ENCODE measurements around the gene TNFSF13.

Gene TNFSF13

DNA sequence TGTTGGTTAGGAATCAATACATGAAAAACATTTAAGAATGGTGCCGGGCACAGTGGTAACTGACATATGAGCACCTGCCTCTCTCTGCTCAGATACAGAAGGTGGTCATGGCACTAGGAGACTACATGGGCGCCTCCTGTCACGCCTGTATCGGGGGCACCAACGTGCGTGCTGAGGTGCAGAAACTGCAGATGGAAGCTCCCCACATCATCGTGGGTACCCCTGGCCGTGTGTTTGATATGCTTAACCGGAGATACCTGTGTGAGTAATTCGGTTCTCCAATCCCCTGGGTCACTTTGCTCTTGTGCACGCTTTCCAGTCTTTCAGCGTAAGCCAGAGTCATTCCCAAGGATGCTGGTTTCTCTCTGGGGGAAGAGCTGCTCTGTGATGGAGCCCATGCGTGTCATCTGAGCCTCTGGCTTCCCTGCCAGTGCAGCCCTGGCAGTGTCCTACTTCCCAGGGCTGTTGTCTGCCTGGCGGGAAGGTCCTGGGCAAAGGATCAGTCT, 17.9 kb downstream of the TNFSF13 start:
- Mint-ChIP-seq H3K36me3 (ENCODE audit: low read depth) (peaks cover 73% of the 10 kb centered on the region), H3K27ac (peak overlapping the region; percentile 57), H3K9me3 (no peaks in the 10 kb centered on the region), H3K27me3 (ENCODE audit: low read depth) (no peaks in the 10 kb centered on the region), H3K4me1 (ENCODE audit: low read depth) (peaks cover 59% of the 10 kb centered on the region), H3K4me3 (peak overlapping the region; percentile 28)

DNA sequence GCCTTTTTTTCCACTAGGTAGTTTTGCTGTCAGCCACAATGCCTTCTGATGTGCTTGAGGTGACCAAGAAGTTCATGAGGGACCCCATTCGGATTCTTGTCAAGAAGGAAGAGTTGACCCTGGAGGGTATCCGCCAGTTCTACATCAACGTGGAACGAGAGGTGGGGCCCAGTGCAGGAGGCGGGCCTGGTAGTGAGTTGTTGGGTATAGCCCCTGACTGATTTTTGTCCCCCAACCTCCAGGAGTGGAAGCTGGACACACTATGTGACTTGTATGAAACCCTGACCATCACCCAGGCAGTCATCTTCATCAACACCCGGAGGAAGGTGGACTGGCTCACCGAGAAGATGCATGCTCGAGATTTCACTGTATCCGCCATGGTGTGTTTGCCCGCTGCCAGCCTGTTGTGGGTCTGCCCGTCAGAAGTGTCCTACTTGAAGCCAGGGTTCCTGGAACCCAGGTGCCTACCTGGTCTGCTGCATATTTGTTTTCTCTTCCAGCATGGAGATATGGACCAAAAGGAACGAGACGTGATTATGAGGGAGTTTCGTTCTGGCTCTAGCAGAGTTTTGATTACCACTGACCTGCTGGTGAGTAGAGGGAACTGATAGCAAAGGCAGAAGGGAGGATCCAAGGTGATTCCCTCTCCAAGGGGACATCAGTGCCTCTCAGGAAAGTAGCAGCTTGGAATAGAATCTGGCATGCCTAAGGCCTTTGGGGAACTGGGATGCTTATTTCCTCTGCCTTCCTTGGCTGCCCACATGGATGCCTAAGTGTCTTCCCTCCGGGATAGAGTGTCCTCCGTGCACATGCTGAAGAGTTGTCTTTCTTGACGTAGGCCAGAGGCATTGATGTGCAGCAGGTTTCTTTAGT, 19.0 kb downstream of the TNFSF13 start:
- peaks cover 70% of the 10 kb centered on the region for H3K36me3 Mint-ChIP-seq (ENCODE audit: low read depth)
- peaks cover 58% of the 10 kb centered on the region for H3K4me1 Mint-ChIP-seq (ENCODE audit: low read depth)
- peak overlapping the region; percentile 12 for H3K4me3 Mint-ChIP-seq
- H3K27ac Mint-ChIP-seq: peak overlapping the region; percentile 38
- no peaks in the 10 kb centered on the region for H3K9me3 Mint-ChIP-seq
- H3K27me3 Mint-ChIP-seq (ENCODE audit: low read depth): no peaks in the 10 kb centered on the region

DNA sequence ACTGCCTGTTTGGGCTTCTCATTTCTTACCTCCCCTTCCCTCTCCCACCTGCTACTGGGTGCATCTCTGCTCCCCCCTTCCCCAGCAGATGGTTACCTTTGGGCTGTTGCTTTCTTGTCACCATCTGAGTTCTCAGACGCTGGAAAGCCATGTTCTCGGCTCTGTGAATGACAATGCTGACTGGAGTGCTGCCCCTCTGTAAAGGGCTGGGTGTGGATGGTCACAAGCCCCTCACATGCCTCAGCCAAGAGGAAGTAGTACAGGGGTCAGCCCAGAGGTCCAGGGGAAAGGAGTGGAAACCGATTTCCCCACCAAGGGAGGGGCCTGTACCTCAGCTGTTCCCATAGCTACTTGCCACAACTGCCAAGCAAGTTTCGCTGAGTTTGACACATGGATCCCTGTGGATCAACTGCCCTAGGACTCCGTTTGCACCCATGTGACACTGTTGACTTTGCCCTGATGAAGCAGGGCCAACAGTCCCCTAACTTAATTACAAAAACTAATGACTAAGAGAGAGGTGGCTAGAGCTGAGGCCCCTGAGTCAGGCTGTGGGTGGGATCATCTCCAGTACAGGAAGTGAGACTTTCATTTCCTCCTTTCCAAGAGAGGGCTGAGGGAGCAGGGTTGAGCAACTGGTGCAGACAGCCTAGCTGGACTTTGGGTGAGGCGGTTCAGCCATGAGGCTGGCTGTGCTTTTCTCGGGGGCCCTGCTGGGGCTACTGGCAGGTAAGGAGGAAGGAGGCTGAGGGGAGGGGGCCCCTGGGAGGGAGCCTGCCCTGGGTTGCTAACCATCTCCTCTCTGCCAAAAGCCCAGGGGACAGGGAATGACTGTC, 20.7 kb downstream of the TNFSF13 start, which contains the start of gene CD68:
Gene CD68 (plus strand): TSS at position 638 of the 833 bp plus-strand sequence. CDS start 40 bp downstream, at position 678.
- Mint-ChIP-seq H3K36me3 (ENCODE audit: low read depth) (peaks cover 61% of the 10 kb centered on the region), H3K4me3 (peak within 1 kb of the TSS; percentile 64), H3K27ac (peak within 1 kb of the TSS; percentile 87), H3K4me1 (ENCODE audit: low read depth) (peaks cover 60% of the 10 kb centered on the region), H3K9me3 (no peaks in the 10 kb centered on the region), H3K27me3 (ENCODE audit: low read depth) (no peaks in the 10 kb centered on the region)

DNA sequence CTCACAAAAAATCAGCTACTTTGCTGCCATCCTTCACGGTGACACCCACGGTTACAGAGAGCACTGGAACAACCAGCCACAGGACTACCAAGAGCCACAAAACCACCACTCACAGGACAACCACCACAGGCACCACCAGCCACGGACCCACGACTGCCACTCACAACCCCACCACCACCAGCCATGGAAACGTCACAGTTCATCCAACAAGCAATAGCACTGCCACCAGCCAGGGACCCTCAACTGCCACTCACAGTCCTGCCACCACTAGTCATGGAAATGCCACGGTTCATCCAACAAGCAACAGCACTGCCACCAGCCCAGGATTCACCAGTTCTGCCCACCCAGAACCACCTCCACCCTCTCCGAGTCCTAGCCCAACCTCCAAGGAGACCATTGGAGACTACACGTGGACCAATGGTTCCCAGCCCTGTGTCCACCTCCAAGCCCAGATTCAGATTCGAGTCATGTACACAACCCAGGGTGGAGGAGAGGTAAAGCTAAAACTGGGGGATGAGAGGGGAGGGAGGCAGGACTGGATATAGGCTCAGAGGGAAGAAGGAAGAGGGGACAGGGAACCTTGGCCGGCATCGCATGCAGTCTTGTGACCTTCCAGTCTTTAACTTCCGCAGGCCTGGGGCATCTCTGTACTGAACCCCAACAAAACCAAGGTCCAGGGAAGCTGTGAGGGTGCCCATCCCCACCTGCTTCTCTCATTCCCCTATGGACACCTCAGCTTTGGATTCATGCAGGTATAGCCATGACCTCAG, 21.5 kb downstream of the TNFSF13 start:
- H3K4me1 Mint-ChIP-seq (ENCODE audit: low read depth): peaks cover 56% of the 10 kb centered on the region
- H3K27ac Mint-ChIP-seq: peak overlapping the region; percentile 87
- peak overlapping the region; percentile 14 for H3K4me3 Mint-ChIP-seq
- H3K27me3 Mint-ChIP-seq (ENCODE audit: low read depth): no peaks in the 10 kb centered on the region
- H3K9me3 Mint-ChIP-seq: no peaks in the 10 kb centered on the region
- peaks cover 55% of the 10 kb centered on the region for H3K36me3 Mint-ChIP-seq (ENCODE audit: low read depth)

DNA sequence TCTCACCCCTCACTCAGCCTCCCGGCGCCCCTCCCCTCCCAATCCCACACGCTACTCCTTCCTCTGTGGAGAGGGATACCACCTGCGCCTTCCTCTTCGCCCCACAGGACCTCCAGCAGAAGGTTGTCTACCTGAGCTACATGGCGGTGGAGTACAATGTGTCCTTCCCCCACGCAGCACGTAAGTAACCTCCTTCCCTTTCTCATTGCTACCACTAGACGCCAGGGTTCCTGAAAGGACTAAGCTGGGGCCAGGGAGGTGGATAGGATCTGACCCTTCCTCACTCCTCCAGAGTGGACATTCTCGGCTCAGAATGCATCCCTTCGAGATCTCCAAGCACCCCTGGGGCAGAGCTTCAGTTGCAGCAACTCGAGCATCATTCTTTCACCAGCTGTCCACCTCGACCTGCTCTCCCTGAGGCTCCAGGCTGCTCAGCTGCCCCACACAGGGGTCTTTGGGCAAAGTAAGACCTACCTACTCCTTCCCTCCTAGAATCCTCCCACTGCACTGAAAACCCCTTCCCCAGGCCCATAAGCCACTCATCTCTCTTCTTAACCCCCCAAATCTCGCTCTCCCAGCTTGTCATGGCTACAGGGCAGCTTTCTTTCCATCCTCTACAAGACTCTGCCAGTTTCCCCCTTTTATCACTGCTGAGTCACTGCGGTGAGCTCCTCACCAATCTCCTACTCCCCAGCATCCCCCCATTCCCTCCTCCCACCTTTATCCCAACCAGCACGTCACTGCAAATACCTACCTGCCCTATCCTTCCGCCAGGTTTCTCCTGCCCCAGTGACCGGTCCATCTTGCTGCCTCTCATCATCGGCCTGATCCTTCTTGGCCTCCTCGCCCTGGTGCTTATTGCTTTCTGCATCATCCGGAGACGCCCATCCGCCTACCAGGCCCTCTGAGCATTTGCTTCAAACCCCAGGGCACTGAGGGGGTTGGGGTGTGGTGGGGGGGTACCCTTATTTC, 22.3 kb downstream of the TNFSF13 start:
- no peaks in the 10 kb centered on the region for H3K27me3 Mint-ChIP-seq (ENCODE audit: low read depth)
- peaks cover 48% of the 10 kb centered on the region for H3K36me3 Mint-ChIP-seq (ENCODE audit: low read depth)
- H3K4me3 Mint-ChIP-seq: peak overlapping the region; percentile 56
- no peaks in the 10 kb centered on the region for H3K9me3 Mint-ChIP-seq
- peaks cover 56% of the 10 kb centered on the region for H3K4me1 Mint-ChIP-seq (ENCODE audit: low read depth)
- H3K27ac Mint-ChIP-seq: peak overlapping the region; percentile 87

DNA sequence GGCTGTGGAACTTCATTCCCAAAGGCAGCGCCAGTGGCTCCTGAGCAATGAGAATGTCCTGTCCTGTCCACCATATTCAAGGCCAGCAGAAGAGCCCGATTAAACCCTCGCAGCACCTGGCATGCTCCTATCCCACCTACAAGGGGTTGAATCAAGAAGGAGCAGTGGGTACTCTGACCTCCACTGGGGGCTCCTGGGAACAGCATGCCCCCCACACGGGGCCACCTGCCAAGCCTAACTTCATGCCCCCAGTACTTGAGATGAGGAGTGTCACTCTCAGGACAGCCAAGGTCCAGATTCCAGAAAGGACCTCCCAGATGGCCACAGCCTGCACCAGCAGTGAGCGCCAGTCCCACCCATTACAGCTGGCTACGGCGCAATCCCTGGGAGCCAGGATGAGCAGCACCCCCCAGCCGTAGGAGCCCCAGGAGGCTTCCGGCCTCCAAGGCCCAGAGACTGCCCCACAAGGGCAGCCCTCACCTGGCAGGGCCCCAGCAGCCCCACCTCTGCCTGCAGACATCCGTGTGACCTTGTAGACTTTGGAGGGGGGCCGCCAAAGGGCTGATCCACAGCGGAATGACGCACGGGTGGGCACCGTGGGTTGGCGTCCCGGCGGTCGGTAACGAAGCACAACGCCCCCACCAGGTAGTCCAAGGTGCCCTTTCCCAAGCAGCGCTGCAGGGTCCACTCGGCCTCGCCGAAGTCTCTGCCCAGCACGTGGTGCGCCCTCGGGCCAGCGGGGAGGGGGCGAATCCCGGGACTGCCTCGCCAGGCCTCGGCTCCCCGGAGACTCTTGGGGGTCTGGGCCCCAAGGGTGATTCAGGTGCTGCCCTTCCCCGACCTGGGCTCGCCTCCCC, 24.1 kb downstream of the TNFSF13 start:
- peaks cover 38% of the 10 kb centered on the region for H3K36me3 Mint-ChIP-seq (ENCODE audit: low read depth)
- peak overlapping the region; percentile 62 for H3K27ac Mint-ChIP-seq
- H3K4me3 Mint-ChIP-seq: peak overlapping the region; percentile 96
- no peaks in the 10 kb centered on the region for H3K9me3 Mint-ChIP-seq
- H3K27me3 Mint-ChIP-seq (ENCODE audit: low read depth): no peaks in the 10 kb centered on the region
- peaks cover 47% of the 10 kb centered on the region for H3K4me1 Mint-ChIP-seq (ENCODE audit: low read depth)

DNA sequence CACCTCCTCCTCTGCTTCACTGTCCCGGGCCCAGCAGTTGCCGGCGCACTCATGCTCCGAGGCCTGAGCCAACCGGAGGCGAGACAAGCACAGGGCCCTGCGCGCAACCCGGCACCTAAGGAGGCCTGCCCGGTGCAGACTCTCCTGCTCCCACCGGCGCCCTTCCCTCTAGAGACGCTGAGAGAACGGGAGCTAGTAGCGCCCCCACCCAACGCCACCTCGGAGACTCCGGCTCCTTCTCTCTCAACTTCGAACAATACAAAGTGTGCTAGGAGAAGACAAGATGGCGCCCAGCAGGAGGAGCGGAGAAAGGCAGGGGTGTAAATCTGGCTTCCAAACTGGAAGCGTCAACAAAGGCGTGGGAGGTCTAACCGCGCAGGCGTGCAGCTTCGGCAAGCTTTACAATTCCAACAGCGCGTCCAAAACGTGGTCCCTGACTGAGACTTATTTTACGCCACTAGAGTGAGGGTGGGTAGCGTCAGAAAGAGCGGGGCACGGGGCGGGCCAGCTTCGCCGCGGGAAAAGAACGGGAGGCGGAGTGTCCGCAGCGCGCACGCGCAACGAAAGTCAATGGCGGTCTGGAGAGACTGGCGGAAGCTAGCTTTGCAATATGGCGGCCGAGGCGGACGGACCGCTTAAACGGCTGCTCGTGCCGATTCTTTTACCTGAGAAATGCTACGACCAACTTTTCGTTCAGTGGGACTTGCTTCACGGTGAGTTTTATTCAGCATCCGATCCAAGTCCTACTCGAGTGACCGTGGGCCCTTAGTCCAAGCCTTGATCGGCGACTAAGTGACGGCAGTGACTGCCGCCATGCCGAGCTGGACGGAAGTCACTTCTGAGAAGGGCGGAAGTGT, 24.9 kb downstream of the TNFSF13 start, which contains the start of gene MPDU1:
Gene MPDU1 (plus strand): TSS at position 600 of the 857 bp plus-strand sequence. CDS start 11 bp downstream, at position 611.
- peaks cover 36% of the 10 kb centered on the region for H3K36me3 Mint-ChIP-seq (ENCODE audit: low read depth)
- no peaks in the 10 kb centered on the region for H3K9me3 Mint-ChIP-seq
- H3K27ac Mint-ChIP-seq: peak within 1 kb of the TSS; percentile 99
- H3K27me3 Mint-ChIP-seq (ENCODE audit: low read depth): no peaks in the 10 kb centered on the region
- H3K4me1 Mint-ChIP-seq (ENCODE audit: low read depth): peaks cover 41% of the 10 kb centered on the region
- H3K4me3 Mint-ChIP-seq: peak within 1 kb of the TSS; percentile 96

DNA sequence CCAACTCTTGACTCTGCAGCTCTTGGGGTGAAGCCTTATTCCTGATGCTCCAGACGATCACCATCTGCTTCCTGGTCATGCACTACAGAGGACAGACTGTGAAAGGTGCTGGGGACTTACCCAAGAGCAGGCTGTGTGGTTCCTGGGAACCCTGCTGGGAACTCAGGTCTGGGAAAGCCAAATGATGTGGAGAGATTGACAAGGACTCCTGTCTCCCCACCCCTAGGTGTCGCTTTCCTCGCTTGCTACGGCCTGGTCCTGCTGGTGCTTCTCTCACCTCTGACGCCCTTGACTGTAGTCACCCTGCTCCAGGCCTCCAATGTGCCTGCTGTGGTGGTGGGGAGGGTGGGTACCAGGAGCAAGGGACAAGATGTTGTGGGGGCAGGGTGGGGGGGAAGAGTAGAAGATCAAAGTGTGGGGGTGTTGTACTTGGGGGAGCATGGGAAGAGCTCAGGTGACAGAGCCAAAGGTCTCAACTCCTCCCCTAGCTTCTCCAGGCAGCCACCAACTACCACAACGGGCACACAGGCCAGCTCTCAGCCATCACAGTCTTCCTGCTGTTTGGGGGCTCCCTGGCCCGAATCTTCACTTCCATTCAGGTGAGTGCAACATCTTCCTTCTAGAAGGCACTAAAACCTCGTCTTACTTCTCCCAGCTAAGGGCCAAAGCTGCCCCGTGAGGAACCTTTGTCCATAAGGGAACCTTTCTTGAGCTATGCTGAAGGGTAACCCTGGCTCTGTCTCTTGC, 28.3 kb downstream of the TNFSF13 start:
- peaks cover 19% of the 10 kb centered on the region for H3K4me1 Mint-ChIP-seq (ENCODE audit: low read depth)
- peaks cover 25% of the 10 kb centered on the region for H3K36me3 Mint-ChIP-seq (ENCODE audit: low read depth)
- no peak overlapping the region for H3K4me3 Mint-ChIP-seq
- H3K27ac Mint-ChIP-seq: no peak overlapping the region
- H3K27me3 Mint-ChIP-seq (ENCODE audit: low read depth): no peaks in the 10 kb centered on the region
- no peaks in the 10 kb centered on the region for H3K9me3 Mint-ChIP-seq

DNA sequence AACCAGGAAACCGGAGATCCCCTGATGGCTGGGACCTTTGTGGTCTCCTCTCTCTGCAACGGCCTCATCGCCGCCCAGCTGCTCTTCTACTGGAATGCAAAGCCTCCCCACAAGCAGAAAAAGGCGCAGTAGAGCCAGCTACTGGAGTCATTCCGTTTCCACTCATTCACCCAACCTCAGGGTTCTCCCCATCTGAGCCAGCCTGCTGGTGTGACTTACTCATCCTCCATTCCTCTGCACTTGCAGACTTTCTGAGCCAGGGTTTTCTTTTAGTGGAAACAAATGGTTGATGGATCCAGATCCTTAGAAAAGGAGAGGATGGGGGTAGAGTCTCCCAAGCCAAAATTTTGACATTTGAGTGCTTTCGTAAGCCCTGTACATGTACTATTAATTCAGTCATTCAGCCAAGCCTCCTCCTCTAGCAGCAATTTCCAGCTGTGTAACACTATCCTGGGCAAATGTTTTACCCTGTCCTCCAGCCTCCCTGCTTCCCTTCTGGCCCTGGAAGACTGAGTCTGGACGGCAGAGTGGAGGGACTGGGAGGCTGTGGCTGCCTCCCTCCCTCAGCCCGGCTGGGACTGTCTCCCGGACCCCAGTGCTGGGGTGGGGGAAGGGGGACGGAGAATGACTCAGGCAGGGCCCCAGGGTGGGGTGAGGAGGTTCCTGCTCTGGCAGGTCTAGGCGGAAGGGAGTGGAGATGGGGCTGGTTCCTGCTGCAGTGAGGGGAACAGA, 29.0 kb downstream of the TNFSF13 start:
- peaks cover 25% of the 10 kb centered on the region for H3K36me3 Mint-ChIP-seq (ENCODE audit: low read depth)
- H3K27me3 Mint-ChIP-seq (ENCODE audit: low read depth): no peaks in the 10 kb centered on the region
- H3K4me1 Mint-ChIP-seq (ENCODE audit: low read depth): peaks cover 17% of the 10 kb centered on the region
- H3K4me3 Mint-ChIP-seq: no peak overlapping the region
- no peak overlapping the region for H3K27ac Mint-ChIP-seq
- H3K9me3 Mint-ChIP-seq: no peaks in the 10 kb centered on the region

DNA sequence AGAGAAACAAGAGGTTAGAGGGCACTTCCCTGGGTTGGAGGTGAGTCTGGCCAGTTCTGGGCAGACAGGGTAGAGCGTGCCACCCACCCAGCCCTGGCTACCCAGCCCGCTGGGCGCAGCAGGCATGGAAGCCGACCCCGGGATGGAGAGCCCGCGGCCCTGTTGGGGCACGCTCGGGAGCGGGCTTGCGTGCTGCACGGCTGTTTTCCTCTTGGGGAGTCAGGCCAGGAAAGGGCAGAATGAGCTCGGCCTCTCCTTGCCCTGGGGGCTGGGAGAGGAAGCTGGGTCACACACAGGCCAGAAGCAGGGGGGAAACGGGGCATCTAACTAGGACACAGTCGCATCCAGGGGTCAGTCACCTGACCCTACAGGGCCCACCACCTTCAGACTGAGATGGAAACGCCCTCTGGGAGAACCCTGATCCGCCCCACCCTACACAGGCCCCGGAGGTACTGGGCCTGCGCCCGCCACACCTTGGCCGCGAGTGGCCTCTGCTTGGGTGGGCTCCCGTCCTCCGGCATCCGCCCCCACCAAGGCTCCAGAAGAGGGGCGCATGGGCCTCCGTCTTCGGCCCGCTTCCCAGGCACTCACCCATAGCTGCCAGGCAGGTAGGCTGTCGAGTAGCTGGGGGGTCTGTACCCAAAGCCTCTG, 30.1 kb downstream of the TNFSF13 start:
- Mint-ChIP-seq H3K4me3 (no peak overlapping the region), H3K27me3 (ENCODE audit: low read depth) (no peaks in the 10 kb centered on the region), H3K36me3 (ENCODE audit: low read depth) (peaks cover 31% of the 10 kb centered on the region), H3K4me1 (ENCODE audit: low read depth) (peaks cover 13% of the 10 kb centered on the region), H3K27ac (no peak overlapping the region), H3K9me3 (no peaks in the 10 kb centered on the region)
